Endothelial cell of umbilical vein (primary cell): ENCODE data around the gene DYNC1H1.

Source experiments
- CTCF ChIP-seq, 2 donors: IDR thresholded peaks; 1 replicate in 1 of 2; 2 replicates in 1 of 2; pipeline ENCODE4 v1.5.1; 2011; ENCODE audit warnings: low read length in 2 of 2, mild to moderate bottlenecking in 2 of 2, moderate library complexity in 2 of 2, control low read depth in 1 of 2, inconsistent platforms in 1 of 2, low read depth in 1 of 2; ENCODE audit not compliant: insufficient read depth in 1 of 2; ENCODE audit errors: extremely low read depth in 1 of 2
- EZH2 ChIP-seq: IDR thresholded peaks from 2 replicates; pipeline ENCODE4 v1.6.1; 2012; ENCODE audit warnings: borderline replicate concordance, low read depth, mild to moderate bottlenecking, moderate library complexity, low read length, inconsistent platforms; ENCODE audit not compliant: severe bottlenecking
- GATA2 ChIP-seq: IDR thresholded peaks from 2 replicates; pipeline ENCODE4 v1.7.0; 2011; ENCODE audit warnings: low read depth, mild to moderate bottlenecking, moderate library complexity, mixed read lengths, low read length; ENCODE audit not compliant: insufficient read length, insufficient read depth
- JUN ChIP-seq: IDR thresholded peaks from 2 replicates; pipeline ENCODE4 v1.6.1; 2011; ENCODE audit warnings: borderline replicate concordance, low read depth; ENCODE audit not compliant: insufficient read length, insufficient read depth
- MAX ChIP-seq: IDR thresholded peaks from 2 replicates; pipeline ENCODE4 v1.6.1; 2011; ENCODE audit not compliant: insufficient read depth, insufficient read length
- MYC ChIP-seq: IDR thresholded peaks from one replicate; pipeline ENCODE4 v1.6.1; 2011; ENCODE audit warnings: mild to moderate bottlenecking, low read depth, low read length
- POLR2A ChIP-seq: IDR thresholded peaks from 2 replicates; pipeline ENCODE4 v1.6.1; 2012; ENCODE audit warnings: low read depth, mild to moderate bottlenecking, control low read depth, low read length

GRCh38 chr14:102084931-102085330 lies 120.6 kb downstream of the DYNC1H1 start:
- no peak for TF ChIP-seq CTCF (IDR thresholded peaks at IDR 0.05; ENCODE audit: extremely low read depth in 1 of 2, insufficient read depth in 1 of 2, low read depth in 1 of 2, low read length in 2 of 2)
- no peak for TF ChIP-seq JUN
- TF ChIP-seq EZH2: no peak
- no peak for TF ChIP-seq POLR2A
- TF ChIP-seq GATA2: no peak
- no peak for TF ChIP-seq MAX
- TF ChIP-seq MYC: no peak
